Measurements from ENCODE around the gene ERC2. TPM values are rescaled to one million over a fixed set of nuclear protein-coding genes. Genes with fewer than 3 reads are reported as not detected.

The ERC2 gene
- total RNA-seq, 2 donors from 2014 or later: 16.1 to 22.8 TPM

- H3K9me3 Mint-ChIP-seq: no peaks in the 10 kb centered on the region
- H3K27ac Mint-ChIP-seq: no peak overlapping the region
- no peaks in the 10 kb centered on the region for H3K36me3 Mint-ChIP-seq (ENCODE audit: low read depth)
- no peak overlapping the region for H3K9ac ChIP-seq (ENCODE audit: extremely low read depth, low read length, poor library complexity, severe bottlenecking)
- no peak for DNase-seq
- WGBS, 2 experiments (ENCODE audit: insufficient coverage in 1 of 2, insufficient read length in 1 of 2): 92% methylated on average over 4 of the region's 4 CpGs
- no peak overlapping the region for H3K4me3 ChIP-seq (ENCODE audit: low read length)
- H3K27me3 ChIP-seq (ENCODE audit: control insufficient read depth, insufficient read depth, low read length, poor library complexity, severe bottlenecking): no peaks in the 10 kb centered on the region
- TF ChIP-seq CTCF (conservative IDR thresholded peaks at IDR 0.05): no peak
- H3K36me3 ChIP-seq (ENCODE audit: control insufficient read depth, insufficient read depth, low read length): no peaks in the 10 kb centered on the region
- H3K4me1 Mint-ChIP-seq: peaks cover 31% of the 10 kb centered on the region
- H3K4me3 Mint-ChIP-seq: no peak overlapping the region
- H3K4me1 ChIP-seq (ENCODE audit: control insufficient read depth, insufficient read depth, low read length): peaks cover 4% of the 10 kb centered on the region
- H3K9me3 ChIP-seq (ENCODE audit: control insufficient read depth, low read length): no peaks in the 10 kb centered on the region
- H3K27me3 Mint-ChIP-seq (ENCODE audit: insufficient read depth): no peaks in the 10 kb centered on the region
- H3K27ac ChIP-seq (ENCODE audit: low read depth, low read length): no peak overlapping the region
Measured at GRCh38 chr3:55661141-55661540, 807.1 kb downstream of the ERC2 start.

- Histone ChIP-seq H3K4me3 (ENCODE audit: low read length) (no peak overlapping the region), H3K9me3 (ENCODE audit: control insufficient read depth, low read length) (no peaks in the 10 kb centered on the region), H3K36me3 (ENCODE audit: control insufficient read depth, insufficient read depth, low read length) (no peaks in the 10 kb centered on the region), H3K9ac (ENCODE audit: extremely low read depth, low read length, poor library complexity, severe bottlenecking) (no peak overlapping the region), H3K4me1 (ENCODE audit: control insufficient read depth, insufficient read depth, low read length) (peaks cover 4% of the 10 kb centered on the region), H3K27ac (ENCODE audit: low read depth, low read length) (no peak overlapping the region), H3K27me3 (ENCODE audit: control insufficient read depth, insufficient read depth, low read length, poor library complexity, severe bottlenecking) (no peaks in the 10 kb centered on the region)
- no peak for TF ChIP-seq CTCF (conservative IDR thresholded peaks at IDR 0.05)
- H3K9me3 Mint-ChIP-seq: no peaks in the 10 kb centered on the region
- H3K27ac Mint-ChIP-seq: no peak overlapping the region
- no peak for DNase-seq
- no peaks in the 10 kb centered on the region for H3K36me3 Mint-ChIP-seq (ENCODE audit: low read depth)
- 94 to 100% methylated on average over 1 to 2 of the region's 2 CpGs for WGBS, 2 experiments (ENCODE audit: insufficient coverage in 1 of 2, insufficient read length in 1 of 2)
- no peak overlapping the region for H3K4me3 Mint-ChIP-seq
- H3K4me1 Mint-ChIP-seq: peaks cover 31% of the 10 kb centered on the region
- H3K27me3 Mint-ChIP-seq (ENCODE audit: insufficient read depth): no peaks in the 10 kb centered on the region
Measured at GRCh38 chr3:55660642-55661041, 807.6 kb downstream of the ERC2 start.

GRCh38 chr3:55659701-55660100 is 808.6 kb downstream of the ERC2 start:
- Mint-ChIP-seq H3K27ac (no peak overlapping the region), H3K36me3 (ENCODE audit: low read depth) (no peaks in the 10 kb centered on the region), H3K4me3 (no peak overlapping the region), H3K9me3 (no peaks in the 10 kb centered on the region), H3K4me1 (peaks cover 30% of the 10 kb centered on the region), H3K27me3 (ENCODE audit: insufficient read depth) (no peaks in the 10 kb centered on the region)
- H3K36me3 ChIP-seq (ENCODE audit: control insufficient read depth, insufficient read depth, low read length): no peaks in the 10 kb centered on the region
- TF ChIP-seq CTCF (conservative IDR thresholded peaks at IDR 0.05): no peak
- DNase-seq: no peak
- WGBS, 2 experiments (ENCODE audit: insufficient coverage in 1 of 2, insufficient read length in 1 of 2): 90 to 95% methylated on average over 5 of the region's 5 CpGs
- H3K4me1 ChIP-seq (ENCODE audit: control insufficient read depth, insufficient read depth, low read length): peaks cover 3% of the 10 kb centered on the region
- H3K27me3 ChIP-seq (ENCODE audit: control insufficient read depth, insufficient read depth, low read length, poor library complexity, severe bottlenecking): no peaks in the 10 kb centered on the region
- H3K27ac ChIP-seq (ENCODE audit: low read depth, low read length): no peak overlapping the region
- no peak overlapping the region for H3K9ac ChIP-seq (ENCODE audit: extremely low read depth, low read length, poor library complexity, severe bottlenecking)
- no peaks in the 10 kb centered on the region for H3K9me3 ChIP-seq (ENCODE audit: control insufficient read depth, low read length)
- H3K4me3 ChIP-seq (ENCODE audit: low read length): no peak overlapping the region
